Measurements from ENCODE around the gene WIPF2. TPM values are rescaled to one million over a fixed set of nuclear protein-coding genes. Genes with fewer than 3 reads are reported as not detected.

The WIPF2 gene
- total RNA-seq, 1 donor from 2014 or later, result 38.3 TPM

DNA sequence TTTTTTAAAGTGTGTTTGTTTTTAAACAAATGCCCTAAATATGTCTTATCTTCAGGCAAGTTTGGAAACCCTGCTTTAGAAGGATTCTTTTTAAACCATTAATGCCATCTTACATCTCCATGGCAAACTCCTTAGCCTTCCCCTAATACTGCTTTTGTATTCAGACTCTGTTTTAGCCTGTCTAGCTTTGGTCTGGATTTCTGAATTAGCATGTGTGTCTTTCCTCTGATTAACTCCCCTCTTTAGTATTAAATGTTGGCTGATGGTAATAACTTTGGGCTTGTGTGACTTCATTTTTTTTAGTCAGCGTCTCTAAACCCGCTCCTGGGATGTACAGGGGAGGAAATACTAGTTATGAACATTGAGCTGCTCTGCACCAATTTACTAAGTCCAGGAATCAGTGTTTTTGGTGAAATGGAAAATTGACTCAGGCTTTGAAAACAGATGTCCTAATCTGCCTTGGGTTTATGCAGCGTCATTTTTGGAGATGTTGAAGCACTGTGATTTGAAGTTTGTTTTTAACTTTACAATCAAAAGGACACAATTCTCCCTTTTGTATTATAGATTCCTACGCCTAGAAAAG is 22.2 kb downstream of the WIPF2 start:
- intact Hi-C loops (cut with DNase I), result no loop called here
- H3K27ac ChIP-seq, result no peak overlapping the region
- ATAC-seq (no peak), DNase-seq (no peak)
- H3K4me3 ChIP-seq, result no peak overlapping the region
- H3K4me1 ChIP-seq, result peaks cover 9% of the 10 kb centered on the region
- TF ChIP-seq CTCF (IDR thresholded peaks at IDR 0.05), result no peak
- peaks cover 4% of the 10 kb centered on the region for H3K36me3 ChIP-seq
- H3K27me3 ChIP-seq, result no peaks in the 10 kb centered on the region
- H3K9me3 ChIP-seq, result no peaks in the 10 kb centered on the region

GRCh38 chr17:40242774-40243173 is 23.7 kb downstream of the WIPF2 start:
- Histone ChIP-seq H3K27ac (no peak overlapping the region), H3K9me3 (no peaks in the 10 kb centered on the region), H3K27me3 (no peaks in the 10 kb centered on the region), H3K36me3 (peaks cover 4% of the 10 kb centered on the region), H3K4me3 (no peak overlapping the region), H3K4me1 (peaks cover 9% of the 10 kb centered on the region)
- intact Hi-C loops (cut with DNase I), result no loop called here
- DNase-seq, result no peak
- TF ChIP-seq CTCF (IDR thresholded peaks at IDR 0.05), result no peak
- ATAC-seq, result no peak

- H3K4me1 ChIP-seq, result peaks cover 9% of the 10 kb centered on the region
- no peak for ATAC-seq
- no peaks in the 10 kb centered on the region for H3K27me3 ChIP-seq
Measured at GRCh38 chr17:40243761-40244160, 24.7 kb downstream of the WIPF2 start.

GRCh38 chr17:40244255-40244654 is 25.2 kb downstream of the WIPF2 start:
- no peak overlapping the region for H3K27ac ChIP-seq
- H3K27me3 ChIP-seq, result no peaks in the 10 kb centered on the region
- ATAC-seq (no peak), DNase-seq (no peak)
- H3K36me3 ChIP-seq, result no peaks in the 10 kb centered on the region
- H3K9me3 ChIP-seq, result no peaks in the 10 kb centered on the region
- intact Hi-C loops (cut with DNase I), result no loop called here
- peaks cover 13% of the 10 kb centered on the region for H3K4me1 ChIP-seq
- no peak for TF ChIP-seq CTCF (IDR thresholded peaks at IDR 0.05)
- no peak overlapping the region for H3K4me3 ChIP-seq

More at GRCh38 chr17:40243761-40244160, 24.7 kb downstream of the WIPF2 start:
- DNase-seq, result no peak
- Histone ChIP-seq H3K9me3 (no peaks in the 10 kb centered on the region), H3K4me3 (no peak overlapping the region), H3K36me3 (no peaks in the 10 kb centered on the region), H3K27ac (no peak overlapping the region)
- no peak for TF ChIP-seq CTCF (IDR thresholded peaks at IDR 0.05)
- intact Hi-C loops (cut with DNase I), result no loop called here

GRCh38 chr17:40247926-40248495 is 28.9 kb downstream of the WIPF2 start:
- DNase-seq, result peak; percentile 68
- Histone ChIP-seq H3K27ac (no peak overlapping the region), H3K4me1 (peaks cover 13% of the 10 kb centered on the region), H3K36me3 (no peaks in the 10 kb centered on the region), H3K27me3 (no peaks in the 10 kb centered on the region), H3K4me3 (no peak overlapping the region), H3K9me3 (no peaks in the 10 kb centered on the region)
- no peak for ATAC-seq
- TF ChIP-seq CTCF (IDR thresholded peaks at IDR 0.05), result no peak
- intact Hi-C loops (cut with DNase I), result no loop called here
